Activated CD8-positive, alpha-beta memory T cell treated with anti-CD3 and anti-CD28 coated beads for 48 hours (primary cell): ENCODE data around the gene ACOT4.
A peak's percentile ranks its signal among the peaks of the same experiment; 100 is the strongest.
"Not testable (repeated sequence)": the region's sequence is repeated elsewhere in the genome, so short reads cannot be mapped to it uniquely, and the experiment has no call there.

Experiments used
- DNase-seq, 3 experiments: peaks; one replicate each; pipeline ENCODE4 v3.0.0-alpha.2; 2020; ENCODE audit warnings: low read depth in 2 of 3, low spot score in 2 of 3

The ACOT4 gene

GRCh38 chr14:73633116-73634010 is 41.7 kb downstream of the ACOT4 start:
- DNase-seq = peak in 2 of 3 experiments; percentile 20 to 24

GRCh38 chr14:73634011-73634833 is 42.5 kb downstream of the ACOT4 start:
- DNase-seq = no peak

DNA sequence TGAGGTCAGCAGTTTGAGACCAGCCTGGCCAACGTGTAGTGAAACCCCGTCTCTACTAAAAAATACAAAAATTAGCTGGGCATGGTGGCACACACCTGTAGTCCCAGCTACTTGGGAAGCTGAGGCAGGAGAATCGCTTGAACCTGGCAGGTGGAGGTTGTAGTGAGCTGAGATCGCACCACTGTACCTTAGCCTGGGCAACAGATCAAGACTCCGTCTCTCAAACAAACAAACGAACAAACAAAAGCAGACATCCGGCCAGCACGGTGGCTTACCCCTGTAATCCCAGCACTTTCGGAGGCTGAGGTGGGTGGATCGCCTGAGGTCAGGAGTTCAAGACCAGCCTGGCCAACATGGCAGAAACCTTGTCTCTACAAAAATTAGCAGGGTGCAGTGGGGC is 44.7 kb downstream of the ACOT4 start:
- not testable (repeated sequence) for DNase-seq

DNA sequence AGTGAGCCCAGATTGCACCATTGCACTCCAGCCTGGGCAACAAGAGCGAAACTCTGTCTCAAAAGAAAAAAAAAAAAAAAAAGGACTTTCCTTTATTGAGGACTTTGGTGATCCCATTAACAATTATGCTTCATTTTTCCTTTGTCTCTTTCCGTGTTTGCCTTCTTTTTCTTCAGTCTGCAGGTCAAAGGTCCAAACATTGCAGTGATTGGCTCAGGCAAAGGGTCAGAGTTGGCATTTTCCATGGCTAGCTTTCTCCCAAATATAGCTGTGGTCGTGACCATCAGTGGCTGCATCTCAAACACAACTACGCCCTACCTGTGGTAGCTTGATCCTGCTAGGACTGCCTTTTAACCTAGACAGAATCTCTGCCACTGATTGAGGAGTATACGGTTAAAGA is 46.2 kb downstream of the ACOT4 start:
- DNase-seq = no peak

DNA sequence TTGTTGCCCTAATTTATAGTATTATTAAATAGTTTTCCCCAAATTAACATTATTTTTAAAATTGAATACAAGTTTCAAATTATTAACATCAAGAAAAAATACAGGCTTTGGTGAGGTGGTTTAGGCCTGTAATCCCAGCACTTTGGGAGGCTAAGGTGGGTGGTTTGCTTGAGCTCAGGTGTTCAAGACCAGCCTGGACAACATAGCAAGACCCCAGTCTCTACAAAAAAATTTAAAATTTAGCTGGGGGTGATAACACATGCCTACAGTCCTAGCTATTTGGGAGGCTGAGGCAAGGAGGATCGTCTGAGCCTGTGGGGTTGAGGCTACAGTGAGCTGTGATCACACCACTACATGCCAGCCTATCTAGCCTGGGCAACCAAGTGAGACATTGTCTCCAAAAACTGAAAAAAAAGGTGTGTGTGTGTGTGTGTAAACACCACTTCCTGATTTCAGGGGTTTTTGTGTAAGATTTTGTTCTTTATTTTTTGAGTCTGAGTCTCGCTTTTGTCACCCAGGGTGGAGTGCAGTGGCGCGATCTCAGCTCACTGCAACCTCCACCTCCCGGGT is 49.2 kb downstream of the ACOT4 start:
- no peak for DNase-seq

DNA sequence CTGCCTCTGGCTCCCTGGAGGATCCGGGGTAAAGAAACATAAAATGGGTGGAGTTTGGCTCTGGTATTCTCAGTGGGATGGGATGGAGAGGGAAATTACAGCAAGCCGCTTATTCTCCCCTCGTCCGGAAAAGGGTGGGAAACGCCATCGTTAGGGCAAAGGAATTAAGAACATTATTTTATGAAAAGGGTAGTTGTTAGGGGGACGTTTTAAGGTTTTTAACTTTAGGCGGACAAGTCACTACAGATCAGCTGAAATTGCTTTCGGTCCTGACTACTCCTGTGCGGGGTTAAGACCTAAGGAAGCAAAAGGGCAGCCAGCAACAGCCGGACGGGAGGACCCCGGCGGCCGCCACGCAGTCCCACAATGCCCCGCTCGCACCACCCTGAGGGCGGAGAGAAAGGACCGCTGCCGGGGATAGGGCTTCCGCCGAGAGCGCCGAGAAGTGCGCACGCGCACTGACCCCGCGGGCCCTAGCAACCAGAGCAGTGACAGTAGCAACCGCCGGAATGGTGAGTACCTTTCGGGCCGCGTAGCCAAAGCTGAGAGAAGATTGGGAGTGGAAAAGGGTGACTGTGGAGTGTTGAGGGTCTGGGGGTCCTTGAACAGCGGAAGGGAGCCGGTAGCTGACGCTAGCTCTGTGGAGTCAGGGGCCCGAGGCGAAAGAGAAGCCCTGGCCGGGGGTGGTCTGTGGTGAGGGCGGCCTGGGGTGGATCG is 53.0 kb downstream of the ACOT4 start, which contains the start of gene DNAL1:
Gene DNAL1, plus strand, starts transcription at position 456 of the 717 bp plus-strand sequence. Its CDS starts 54 bp downstream, at position 510.
- peak; percentile 81 to 86 (median 82) for DNase-seq

GRCh38 chr14:73645248-73645610 is 53.6 kb downstream of the ACOT4 start:
- DNase-seq = no peak
